Measurements from ENCODE around the gene BCAN. TPM values are rescaled to one million over a fixed set of nuclear protein-coding genes. Genes with fewer than 3 reads are reported as not detected.

Gene BCAN
- total RNA-seq, 4 donors from 2014 or later: 0.54 to 1.1 TPM; not detected in 2

- H3K27ac ChIP-seq: peak overlapping the region in 1 of 3 donors; percentile 27
These were observed 25.5 kb upstream of the BCAN start for GRCh38 chr1:156616463-156616862.

DNA sequence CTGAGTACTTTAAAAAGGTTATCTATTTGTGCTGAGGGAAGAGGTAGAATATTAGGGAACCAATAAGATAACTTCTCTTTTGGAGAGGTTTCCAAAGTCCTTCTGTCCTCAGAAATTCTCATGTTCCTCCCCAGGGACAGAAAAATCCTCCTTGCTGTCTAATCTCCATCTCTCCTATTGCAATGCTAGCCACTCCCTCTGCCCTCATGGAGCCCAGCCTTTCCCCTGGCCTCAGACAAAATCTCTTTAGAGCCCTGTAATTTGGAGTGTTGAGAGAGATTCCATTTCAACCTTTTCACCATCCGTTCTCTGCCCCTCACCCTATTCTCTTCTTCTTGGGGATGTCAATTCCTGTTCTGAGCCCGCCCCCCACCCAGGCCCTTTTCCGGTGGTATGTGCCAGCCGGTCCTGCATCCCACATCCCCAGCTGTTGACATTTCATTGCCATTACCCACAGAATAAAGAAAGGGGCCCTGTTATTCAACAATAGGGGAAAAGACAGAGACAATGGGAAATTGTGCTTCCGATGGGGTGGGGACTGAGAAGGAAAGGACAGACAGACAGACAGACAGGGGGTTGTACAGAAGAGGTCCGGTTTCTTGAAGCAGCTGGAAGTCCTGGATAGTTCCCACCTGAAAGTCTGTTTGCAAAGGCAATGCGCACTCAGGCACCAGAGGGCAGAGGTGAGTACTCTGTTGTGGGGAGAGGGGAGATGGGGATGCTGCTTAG lies 22.9 kb upstream of the BCAN start, which contains the start of gene HAPLN2:
Gene HAPLN2, plus strand, starts transcription at position 563 of the 729 bp plus-strand sequence. CDS start 4,076 bp downstream, outside the sequence.
- Histone ChIP-seq H3K4me3 (replicated peaks in 1 of 3) (no peak within 1 kb of the TSS), H3K4me1 (peaks cover 0 to 4% of the 10 kb centered on the region in 2 donors), H3K27ac (no peak within 1 kb of the TSS), H3K9me3 (no peaks in the 10 kb centered on the region), H3K27me3 (no peaks in the 10 kb centered on the region), H3K36me3 (no peaks in the 10 kb centered on the region)
- intact Hi-C loops (cut with DNase I): no loop called here
- DNase-seq: peak in 1 of 2 donors; percentile 10
- WGBS, 2 donors: 9 to 10% methylated on average over 7 of the region's 7 CpGs
- TF ChIP-seq, protein P1, sequence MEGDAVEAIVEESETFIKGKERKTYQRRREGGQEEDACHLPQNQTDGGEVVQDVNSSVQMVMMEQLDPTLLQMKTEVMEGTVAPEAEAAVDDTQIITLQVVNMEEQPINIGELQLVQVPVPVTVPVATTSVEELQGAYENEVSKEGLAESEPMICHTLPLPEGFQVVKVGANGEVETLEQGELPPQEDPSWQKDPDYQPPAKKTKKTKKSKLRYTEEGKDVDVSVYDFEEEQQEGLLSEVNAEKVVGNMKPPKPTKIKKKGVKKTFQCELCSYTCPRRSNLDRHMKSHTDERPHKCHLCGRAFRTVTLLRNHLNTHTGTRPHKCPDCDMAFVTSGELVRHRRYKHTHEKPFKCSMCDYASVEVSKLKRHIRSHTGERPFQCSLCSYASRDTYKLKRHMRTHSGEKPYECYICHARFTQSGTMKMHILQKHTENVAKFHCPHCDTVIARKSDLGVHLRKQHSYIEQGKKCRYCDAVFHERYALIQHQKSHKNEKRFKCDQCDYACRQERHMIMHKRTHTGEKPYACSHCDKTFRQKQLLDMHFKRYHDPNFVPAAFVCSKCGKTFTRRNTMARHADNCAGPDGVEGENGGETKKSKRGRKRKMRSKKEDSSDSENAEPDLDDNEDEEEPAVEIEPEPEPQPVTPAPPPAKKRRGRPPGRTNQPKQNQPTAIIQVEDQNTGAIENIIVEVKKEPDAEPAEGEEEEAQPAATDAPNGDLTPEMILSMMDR (IDR thresholded peaks at IDR 0.05): peak in 2 of 6 experiments; percentile 10 to 33
- TF ChIP-seq POLR2A (IDR thresholded peaks at IDR 0.05): no peak

More at GRCh38 chr1:156616463-156616862, 25.5 kb upstream of the BCAN start:
- WGBS, 2 donors: 5% methylated on average over 5 of the region's 5 CpGs
- intact Hi-C loops (cut with DNase I): no loop called here
- Histone ChIP-seq H3K9me3 (no peaks in the 10 kb centered on the region), H3K4me3 (replicated peaks in 1 of 3) (no peak overlapping the region), H3K36me3 (no peaks in the 10 kb centered on the region), H3K27me3 (no peaks in the 10 kb centered on the region), H3K4me1 (no peaks in the 10 kb centered on the region)
- no peak for DNase-seq
- no peak for TF ChIP-seq POLR2A (IDR thresholded peaks at IDR 0.05)
- TF ChIP-seq, protein P1 (IDR thresholded peaks at IDR 0.05): no peak

DNA sequence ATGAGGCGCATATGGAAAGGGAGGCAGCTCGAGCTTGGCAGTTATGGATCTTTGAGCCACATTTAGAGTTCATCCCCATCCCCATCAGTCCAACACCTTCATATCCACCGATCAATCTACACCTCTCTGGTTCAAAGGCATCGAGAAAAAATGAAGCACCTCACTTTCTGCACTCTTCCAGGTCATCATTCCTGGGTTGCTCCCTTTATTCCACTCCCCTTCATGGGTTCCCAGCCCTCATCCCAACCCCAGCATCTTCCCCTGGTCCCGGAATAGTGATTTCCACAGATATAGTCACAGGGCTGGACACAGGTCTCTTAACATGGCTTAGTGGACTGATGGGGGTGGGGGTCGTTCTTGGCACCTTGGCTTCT lies 22.3 kb upstream of the BCAN start:
- 23 to 26% methylated on average over 6 of the region's 6 CpGs for WGBS, 2 donors

GRCh38 chr1:156622581-156623297 lies 19.2 kb upstream of the BCAN start:
- Histone ChIP-seq H3K36me3 (no peaks in the 10 kb centered on the region), H3K9me3 (no peaks in the 10 kb centered on the region), H3K4me1 (peaks cover 17 to 23% of the 10 kb centered on the region in 2 donors), H3K4me3 (replicated peaks in 1 of 3) (no peak overlapping the region), H3K27ac (no peak overlapping the region), H3K27me3 (peaks cover 16% of the 10 kb centered on the region)
- TF ChIP-seq POLR2A (IDR thresholded peaks at IDR 0.05): no peak
- TF ChIP-seq, protein P1 (IDR thresholded peaks at IDR 0.05): no peak
- DNase-seq: no peak
- intact Hi-C loops (cut with DNase I): no loop called here
- 78 to 86% methylated on average over 6 of the region's 6 CpGs for WGBS, 2 donors

More for the DNA sequence above, 22.3 kb upstream of the BCAN start:
- TF ChIP-seq, protein P1 (IDR thresholded peaks at IDR 0.05): no peak
- no peak for TF ChIP-seq POLR2A (IDR thresholded peaks at IDR 0.05)
- H3K4me1 ChIP-seq: peaks cover 5 to 10% of the 10 kb centered on the region in 2 donors
- H3K27me3 ChIP-seq: peaks cover 5% of the 10 kb centered on the region
- no peaks in the 10 kb centered on the region for H3K36me3 ChIP-seq
- H3K27ac ChIP-seq: no peak overlapping the region
- DNase-seq: no peak
- H3K4me3 ChIP-seq (replicated peaks in 1 of 3): no peak overlapping the region
- intact Hi-C loops (cut with DNase I): no loop called here
- H3K9me3 ChIP-seq: no peaks in the 10 kb centered on the region
